Esophagus muscularis mucosa (tissue), 3 donors: ENCODE measurements around the gene DSC3.

ENCODE experiments used
- CTCF ChIP-seq, 3 experiments: fragments of 200-600 bp in 2 of 3; fragments of 450-650 bp in 1 of 3; sonication (generic) in 2 of 3; IDR thresholded peaks; one replicate each; pipeline ENCODE4 v1.5.1; 2017 to 2019; ENCODE audit warnings: antibody characterized with exemption in 3 of 3, mild to moderate bottlenecking in 2 of 3, moderate library complexity in 1 of 3
- POLR2A ChIP-seq: fragments of 450-650 bp; IDR thresholded peaks from one replicate; pipeline ENCODE4 v1.6.1; 2017; ENCODE audit warnings: antibody characterized with exemption, moderate library complexity, mild to moderate bottlenecking, low read depth

- no peak for TF ChIP-seq CTCF (IDR thresholded peaks at IDR 0.05)
- TF ChIP-seq POLR2A = no peak
These were observed 26.7 kb downstream of the DSC3 start for GRCh38 chr18:31015715-31016434.
